Hematopoietic multipotent progenitor cell treated with erythropoietin and hydrocortisone succinate and interleukin-3 and kit ligand, for 17 days (in vitro differentiated cells): ENCODE measurements around the gene SLC10A7.

Source experiments
- DNase-seq: peaks from one replicate; pipeline ENCODE4 v3.0.0-alpha.2; 2015; ENCODE audit warnings: low spot score

The SLC10A7 gene

GRCh38 chr4:146349306-146349705, 172.4 kb downstream of the SLC10A7 start:
- DNase-seq = no peak

- DNase-seq = no peak
These were observed 173.9 kb downstream of the SLC10A7 start for GRCh38 chr4:146347822-146348221.

DNA sequence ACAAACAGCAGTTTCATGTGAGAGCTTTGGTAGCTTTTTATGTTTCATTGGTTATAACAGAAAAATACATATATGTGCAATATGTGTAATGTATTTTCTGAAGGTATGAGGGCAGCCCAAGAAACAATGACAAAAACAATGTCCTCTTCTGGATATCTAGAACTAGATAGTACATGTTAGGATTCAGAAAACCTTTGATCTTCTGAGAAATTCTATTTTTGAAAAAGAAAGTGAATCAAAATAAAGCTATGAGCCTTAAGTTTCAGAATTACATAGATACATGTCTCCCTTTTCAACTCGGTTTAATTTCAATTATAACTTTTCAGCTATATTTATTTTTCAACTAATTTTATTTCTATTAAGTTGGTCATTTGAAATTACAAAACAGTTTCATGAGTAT, 175.5 kb downstream of the SLC10A7 start:
- DNase-seq = no peak

DNA sequence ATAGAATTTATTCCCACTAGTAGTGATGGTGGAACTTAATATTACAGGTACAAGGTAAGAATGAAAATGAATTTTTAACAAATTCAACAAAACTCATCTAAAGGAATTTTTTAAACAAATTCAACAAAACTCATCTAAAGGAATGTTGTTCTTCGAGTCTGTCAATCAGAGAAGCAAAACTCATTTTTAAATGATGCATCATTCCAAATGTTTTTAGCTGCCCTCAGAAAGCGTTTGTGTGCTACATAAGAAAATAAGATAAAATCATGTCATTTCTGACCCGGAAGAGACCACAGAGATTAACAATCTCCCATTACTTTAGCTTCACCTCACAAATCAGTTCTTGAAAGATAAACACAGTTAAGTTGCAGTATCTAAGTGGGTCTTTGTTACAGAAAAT, 178.0 kb downstream of the SLC10A7 start:
- DNase-seq = no peak

DNA sequence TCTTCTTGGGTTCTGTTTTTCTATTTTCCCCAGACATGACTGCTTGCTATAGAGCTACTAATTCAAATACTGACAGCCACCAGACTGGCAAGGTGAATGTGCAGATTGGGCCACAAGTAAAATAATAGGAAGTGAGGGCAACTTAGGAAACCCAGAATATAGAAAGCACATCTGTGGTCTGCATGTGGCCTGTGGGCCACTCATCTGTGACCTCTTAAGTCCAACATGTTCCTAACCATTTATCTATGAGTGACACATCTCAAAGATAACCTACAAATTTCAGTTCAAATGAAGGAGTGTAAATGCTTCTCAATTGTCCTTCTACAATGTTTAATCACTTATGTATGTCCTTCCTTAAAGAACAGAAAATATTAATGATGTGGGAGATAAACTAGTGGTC, 178.5 kb downstream of the SLC10A7 start:
- DNase-seq = no peak

- peak; percentile 36 for DNase-seq
These were observed 179.0 kb downstream of the SLC10A7 start for GRCh38 chr4:146342600-146343192.

GRCh38 chr4:146340798-146341197, 180.9 kb downstream of the SLC10A7 start:
- no peak for DNase-seq

GRCh38 chr4:146338512-146338911, 183.2 kb downstream of the SLC10A7 start:
- DNase-seq = no peak

GRCh38 chr4:146336410-146336807, 185.3 kb downstream of the SLC10A7 start:
- DNase-seq = no peak

DNA sequence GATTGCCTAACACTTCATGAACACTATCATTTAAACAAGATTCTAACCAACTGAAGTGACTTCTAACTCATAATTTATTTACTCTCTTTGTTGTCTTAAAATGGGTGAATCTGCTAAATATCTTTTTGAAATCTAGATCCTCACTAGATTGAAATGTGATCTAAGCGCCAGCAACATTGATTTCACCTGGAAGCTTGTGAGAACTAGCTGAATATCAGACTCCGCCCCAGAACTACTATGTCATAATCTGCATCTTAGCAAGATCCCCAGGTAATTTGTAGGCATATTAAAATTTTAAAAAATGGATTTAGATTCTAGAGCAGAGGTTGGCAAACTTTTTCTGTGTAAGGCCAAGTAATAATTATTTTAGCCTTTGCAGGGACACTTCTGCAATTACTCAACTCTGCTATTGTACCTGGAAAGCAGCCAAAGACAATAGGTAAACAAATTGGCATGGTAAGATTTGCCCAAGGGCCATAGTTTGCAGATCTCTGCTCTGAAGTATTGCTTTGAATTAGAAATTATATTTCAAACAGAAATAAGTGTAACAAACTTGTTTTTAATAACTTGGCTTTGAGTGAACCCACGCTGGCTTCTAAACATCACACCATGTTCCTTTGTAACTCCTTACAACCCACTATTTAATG, 185.9 kb downstream of the SLC10A7 start:
- DNase-seq = no peak

- no peak for DNase-seq
These were observed 186.8 kb downstream of the SLC10A7 start for GRCh38 chr4:146334862-146335449.

DNA sequence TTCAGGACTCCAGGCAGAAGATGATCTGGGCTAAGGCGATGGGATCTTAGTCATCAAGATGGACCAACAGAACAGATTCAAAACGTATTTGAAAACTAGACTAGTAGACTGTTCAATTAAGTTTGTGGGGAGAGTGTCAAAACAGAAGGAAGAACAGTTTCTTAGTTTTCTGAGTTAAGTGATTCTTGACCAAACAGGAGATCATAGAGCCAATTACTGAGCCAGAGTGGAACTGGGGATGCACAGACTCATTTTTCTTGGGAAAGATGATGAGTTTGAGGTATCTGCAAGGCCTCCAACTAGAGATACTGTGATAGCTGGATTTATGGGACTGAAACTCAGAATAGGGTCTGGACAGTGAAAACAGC, 187.9 kb downstream of the SLC10A7 start:
- no peak for DNase-seq

DNA sequence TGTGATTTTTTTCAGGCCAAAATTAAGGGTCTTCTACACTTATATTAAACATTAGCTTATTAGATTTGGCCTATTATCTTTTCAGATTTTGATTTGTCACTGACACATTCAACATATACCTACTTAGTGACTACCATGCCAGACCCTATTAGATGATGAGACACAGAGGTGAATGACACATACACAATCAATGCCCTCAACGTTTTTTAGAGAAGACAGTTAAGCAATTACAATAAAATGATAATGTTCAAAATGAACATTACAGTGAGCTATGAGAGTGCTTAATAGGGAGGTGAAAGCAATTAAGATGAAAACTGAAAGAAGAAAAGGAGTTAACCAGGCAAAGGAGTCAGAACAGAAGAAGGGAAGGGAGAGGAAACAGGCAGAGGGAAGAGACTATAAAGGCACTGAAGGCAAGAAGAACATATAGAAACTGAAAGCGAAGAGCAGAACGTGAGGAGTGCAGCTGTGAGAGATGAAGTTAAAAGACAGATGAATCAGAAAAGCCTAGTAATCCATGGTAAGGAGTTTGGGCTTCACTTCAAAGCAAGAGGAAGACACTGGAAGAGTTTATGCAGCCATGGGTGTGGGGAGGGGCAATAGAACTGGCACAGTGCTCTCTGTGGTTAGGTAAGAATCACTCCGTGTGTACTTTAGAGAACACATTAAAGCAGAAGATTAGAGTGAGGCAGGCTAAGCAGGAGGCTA, 188.4 kb downstream of the SLC10A7 start:
- no peak for DNase-seq

GRCh38 chr4:146330392-146330791, 191.3 kb downstream of the SLC10A7 start:
- no peak for DNase-seq

- DNase-seq = no peak
These were observed 192.6 kb downstream of the SLC10A7 start for GRCh38 chr4:146329050-146329716.

GRCh38 chr4:146327859-146328650, 193.7 kb downstream of the SLC10A7 start:
- DNase-seq = no peak

DNA sequence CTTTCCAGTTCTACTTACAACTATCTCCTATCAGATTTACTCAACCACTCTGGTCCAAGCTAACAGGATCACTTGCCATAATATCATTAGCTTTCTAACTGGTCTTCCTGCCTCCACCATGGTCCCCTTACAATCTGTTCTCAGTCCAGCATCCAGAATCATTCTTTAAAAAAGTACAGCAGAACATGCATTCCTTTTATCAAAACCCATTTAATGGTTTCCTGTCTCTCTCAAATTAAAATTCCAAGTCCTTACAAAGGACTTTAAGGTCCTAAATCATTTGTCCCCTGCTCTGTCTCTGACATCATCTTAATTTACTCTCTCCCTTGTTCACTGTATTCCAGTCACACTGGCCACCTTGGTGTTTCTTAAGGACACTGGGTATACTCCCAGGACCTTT, 202.8 kb downstream of the SLC10A7 start:
- no peak for DNase-seq

- DNase-seq = no peak
These were observed 204.0 kb downstream of the SLC10A7 start for GRCh38 chr4:146317783-146318182.

DNA sequence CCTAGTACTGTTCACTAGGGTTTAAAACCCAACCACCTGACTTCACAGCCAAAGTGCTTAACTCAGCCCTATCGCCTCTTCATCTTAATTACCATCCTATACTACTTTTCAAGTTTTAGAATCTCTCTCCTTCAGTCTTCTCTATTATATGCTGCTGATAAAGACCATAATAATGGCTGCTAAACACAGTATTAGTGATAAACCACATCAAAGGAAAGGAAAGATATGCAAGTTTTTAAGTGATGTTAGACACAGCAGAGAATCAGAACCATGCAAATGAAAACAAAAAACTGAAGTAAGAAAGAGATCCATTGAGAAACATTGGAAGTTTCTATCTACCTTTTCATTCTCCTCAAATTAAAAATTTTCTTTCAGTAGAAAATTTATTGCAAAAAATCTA, 206.6 kb downstream of the SLC10A7 start:
- no peak for DNase-seq

GRCh38 chr4:146311238-146311970, 210.3 kb downstream of the SLC10A7 start:
- DNase-seq = no peak
